ENCODE measurements around the gene CORIN. TPM values are rescaled to one million over a fixed set of nuclear protein-coding genes. Genes with fewer than 3 reads are reported as not detected.

Gene CORIN
- polyA plus RNA-seq, 1 of the 3 experiments (the other 2 are of a cell fraction) = 1.1 TPM

DNA sequence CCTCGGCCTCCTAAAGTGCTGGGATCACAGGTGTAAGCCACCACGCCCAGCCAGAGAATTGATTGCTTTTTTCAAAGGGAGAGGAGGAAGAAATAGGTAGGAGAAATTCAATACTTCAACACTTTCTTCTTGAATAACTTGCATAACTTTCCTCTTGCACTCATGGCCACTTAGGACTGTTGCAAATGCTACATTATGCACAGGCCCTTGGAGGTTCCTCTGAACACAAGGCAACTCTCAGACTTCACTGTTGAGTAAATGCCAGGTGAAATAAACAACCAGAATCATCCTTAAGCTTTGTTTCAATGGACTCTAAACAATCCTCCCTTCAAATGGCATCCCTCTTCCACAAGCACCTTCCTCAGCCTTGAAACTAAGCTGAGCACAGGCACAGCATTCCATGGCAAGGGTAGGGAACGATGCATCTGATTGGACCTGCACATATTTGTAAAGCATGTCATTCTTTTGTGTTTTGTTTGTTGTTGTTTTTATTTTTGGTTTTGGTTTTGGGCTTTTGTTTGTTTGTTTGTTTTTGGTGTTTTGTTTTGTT lies 28.1 kb downstream of the CORIN start:
- Histone ChIP-seq H3F3A (replicated peaks; ENCODE audit: insufficient read depth) (no peaks in the 10 kb centered on the region), H3K79me2 (ENCODE audit: insufficient read depth) (no peaks in the 10 kb centered on the region), H3K4me1 (ENCODE audit: control insufficient read depth in 1 of 2, insufficient read depth in 2 of 2, low read depth in 1 of 2, low read length in 1 of 2) (no peaks in the 10 kb centered on the region), H3K36me3 (replicated peaks in 1 of 2; ENCODE audit: control insufficient read depth in 1 of 2, insufficient read depth in 2 of 2, low read length in 1 of 2) (no peaks in the 10 kb centered on the region), H3K9me2 (no peaks in the 10 kb centered on the region), H3K27me3 (ENCODE audit: insufficient read depth) (no peaks in the 10 kb centered on the region; the same call in 1 of the 2 replicates), H3K4me2 (no peak overlapping the region), H3K4me3 (ENCODE audit: low read depth in 2 of 2, low read length in 1 of 2) (no peak overlapping the region), H3K9ac (no peak overlapping the region), H3K27ac (ENCODE audit: low read depth in 2 of 2, low read length in 1 of 2) (no peak overlapping the region), H4K20me1 (ENCODE audit: insufficient read depth) (no peaks in the 10 kb centered on the region), H3K9me3 (no peaks in the 10 kb centered on the region), H2AFZ (ENCODE audit: low read depth) (no peak overlapping the region)
- TF ChIP-seq REST (IDR thresholded peaks at IDR 0.05; ENCODE audit: low read depth, low read length) = no peak
- TF ChIP-seq, protein P1, sequence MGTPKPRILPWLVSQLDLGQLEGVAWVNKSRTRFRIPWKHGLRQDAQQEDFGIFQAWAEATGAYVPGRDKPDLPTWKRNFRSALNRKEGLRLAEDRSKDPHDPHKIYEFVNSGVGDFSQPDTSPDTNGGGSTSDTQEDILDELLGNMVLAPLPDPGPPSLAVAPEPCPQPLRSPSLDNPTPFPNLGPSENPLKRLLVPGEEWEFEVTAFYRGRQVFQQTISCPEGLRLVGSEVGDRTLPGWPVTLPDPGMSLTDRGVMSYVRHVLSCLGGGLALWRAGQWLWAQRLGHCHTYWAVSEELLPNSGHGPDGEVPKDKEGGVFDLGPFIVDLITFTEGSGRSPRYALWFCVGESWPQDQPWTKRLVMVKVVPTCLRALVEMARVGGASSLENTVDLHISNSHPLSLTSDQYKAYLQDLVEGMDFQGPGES (IDR thresholded peaks at IDR 0.05; ENCODE audit: low read depth, low read length) = no peak
- TF ChIP-seq FOSL2 (IDR thresholded peaks at IDR 0.05; ENCODE audit: borderline replicate concordance, low read depth) = no peak
- TF ChIP-seq RXRA (IDR thresholded peaks at IDR 0.05; ENCODE audit: borderline replicate concordance, low read depth) = no peak
- no peak for TF ChIP-seq JUND (IDR thresholded peaks at IDR 0.05)
- no peak for TF ChIP-seq SMC3 (IDR thresholded peaks at IDR 0.05; ENCODE audit: low read depth, low read length)
- no peak for TF ChIP-seq ELF1 (IDR thresholded peaks at IDR 0.05)
- no peak for TF ChIP-seq MXI1 (IDR thresholded peaks at IDR 0.05; ENCODE audit: low read depth, low read length)
- TF ChIP-seq RAD21 (IDR thresholded peaks at IDR 0.05; ENCODE audit: low read length) = no peak
- no peak for TF ChIP-seq EZH2phosphoT487 (IDR thresholded peaks at IDR 0.05; ENCODE audit: borderline replicate concordance, low read depth)
- TF ChIP-seq FOXJ3 (CRISPR knock-in tag; IDR thresholded peaks at IDR 0.05) = no peak
- no peak for TF ChIP-seq RCOR1 (IDR thresholded peaks at IDR 0.05; ENCODE audit: low read length)
- TF ChIP-seq, protein P2, sequence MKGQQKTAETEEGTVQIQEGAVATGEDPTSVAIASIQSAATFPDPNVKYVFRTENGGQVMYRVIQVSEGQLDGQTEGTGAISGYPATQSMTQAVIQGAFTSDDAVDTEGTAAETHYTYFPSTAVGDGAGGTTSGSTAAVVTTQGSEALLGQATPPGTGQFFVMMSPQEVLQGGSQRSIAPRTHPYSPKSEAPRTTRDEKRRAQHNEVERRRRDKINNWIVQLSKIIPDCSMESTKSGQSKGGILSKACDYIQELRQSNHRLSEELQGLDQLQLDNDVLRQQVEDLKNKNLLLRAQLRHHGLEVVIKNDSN (IDR thresholded peaks at IDR 0.05; ENCODE audit: borderline replicate concordance, low read depth) = no peak
- no peak for TF ChIP-seq EP300 (IDR thresholded peaks at IDR 0.05; ENCODE audit: borderline replicate concordance in 1 of 2, low read depth in 1 of 2, low read length in 1 of 2)
- no peak for TF ChIP-seq GABPA (IDR thresholded peaks at IDR 0.05; ENCODE audit: low read depth)
- POLR2A ChIA-PET = no interaction called here
- 90% methylated on average over 3 of the region's 3 CpGs for WGBS (ENCODE audit: low lambda C conversion rate)
- CTCF ChIA-PET = no interaction called here
- no peak for DNase-seq

Measured in SK-N-SH (cell line).